Fibroblast of the aortic adventitia (primary cell): ENCODE data around the gene EPB42. TPM values are rescaled to one million over a fixed set of nuclear protein-coding genes. Genes with fewer than 3 reads are reported as not detected.

Experiments used
- DNase-seq: peaks from one replicate; pipeline ENCODE4 v3.0.0-alpha.2; 2010; ENCODE audit warnings: low read depth
- H3K4me3 ChIP-seq: 2 replicates; pipeline ENCODE4 v1.5.1; 2011; ENCODE audit warnings: low read depth, mild to moderate bottlenecking, control low read depth, low read length, moderate library complexity
- CTCF ChIP-seq: IDR thresholded peaks from 2 replicates; pipeline ENCODE4 v1.5.1; 2011; ENCODE audit warnings: mild to moderate bottlenecking, low read length, control low read depth, inconsistent platforms; ENCODE audit not compliant: insufficient read depth
- total RNA-seq: library from RNA; depleted of rRNA; stranded (reverse); fragments of >200 nt; gene quantifications from 2 replicates; pipeline ENCODE4 v1.2.3, GENCODE V29; 2012; ENCODE audit warnings: low replicate concordance

Gene EPB42
- total RNA-seq, 1 donor, result not detected

- TF ChIP-seq CTCF, result no peak
These were observed 39.3 kb upstream of the EPB42 start for GRCh38 chr15:43260011-43260615.

GRCh38 chr15:43258781-43259180, 38.0 kb upstream of the EPB42 start:
- no peak overlapping the region for H3K4me3 ChIP-seq
- DNase-seq, result no peak
- no peak for TF ChIP-seq CTCF

More at GRCh38 chr15:43260011-43260615, 39.3 kb upstream of the EPB42 start:
- no peak overlapping the region for H3K4me3 ChIP-seq
- no peak for DNase-seq

- DNase-seq, result no peak
- no peak overlapping the region for H3K4me3 ChIP-seq
- no peak for TF ChIP-seq CTCF
These were observed 35.5 kb upstream of the EPB42 start for GRCh38 chr15:43256341-43256740.

- DNase-seq, result no peak
- H3K4me3 ChIP-seq, result no peak overlapping the region
- TF ChIP-seq CTCF, result no peak
These were observed 34.6 kb upstream of the EPB42 start for GRCh38 chr15:43255376-43255775.

- peak; percentile 29 for DNase-seq
- no peak overlapping the region for H3K4me3 ChIP-seq
- no peak for TF ChIP-seq CTCF
These were observed 32.9 kb upstream of the EPB42 start for GRCh38 chr15:43253431-43254403.

- no peak for TF ChIP-seq CTCF
- no peak for DNase-seq
- no peak overlapping the region for H3K4me3 ChIP-seq
These were observed 31.0 kb upstream of the EPB42 start for GRCh38 chr15:43251871-43252250.
